Body of pancreas (tissue), 4 donors: ENCODE data around the gene NME2. TPM values are rescaled to one million over a fixed set of nuclear protein-coding genes. Genes with fewer than 3 reads are reported as not detected.
"Not testable (repeated sequence)": the region's sequence is repeated elsewhere in the genome, so short reads cannot be mapped to it uniquely, and the experiment has no call there.

Experiments
- ATAC-seq: fragments of 150-250 bp; one replicate; pipeline ENCODE4 v1.9.1; 2016
- DNase-seq, 4 donors: peaks; one replicate each; pipeline ENCODE4 v3.0.0-alpha.2; 2019
- H3K27ac ChIP-seq, 4 donors: fragments of 200-600 bp; sonication (generic); 1 replicate in 3 of 4; 2 replicates in 1 of 4; pipeline versions ENCODE4 v1.5.1 to v1.6.1; 2016 to 2019; ENCODE audit warnings: mild to moderate bottlenecking in 1 of 4, mixed read lengths in 1 of 4, moderate library complexity in 1 of 4
- H3K27me3 ChIP-seq, 2 donors: fragments of 200-600 bp; sonication (generic); one replicate each; pipeline ENCODE4 v1.6.0; 2016; ENCODE audit warnings: mild to moderate bottlenecking in 1 of 2
- H3K36me3 ChIP-seq, 2 donors: fragments of 200-600 bp; sonication (generic); replicated peaks in 1 of 2; 2 replicates each; pipeline ENCODE4 v1.5.1; 2016; ENCODE audit warnings: low read depth in 2 of 2; ENCODE audit not compliant: insufficient read depth in 1 of 2
- H3K4me1 ChIP-seq: fragments of 200-600 bp; sonication (generic); one replicate; pipeline ENCODE4 v1.6.0; 2016
- H3K4me3 ChIP-seq, 2 donors: fragments of 200-600 bp; sonication (generic); 1 replicate in 1 of 2; 2 replicates in 1 of 2; pipeline ENCODE4 v1.5.1; 2016 to 2019
- H3K9me3 ChIP-seq, 3 donors: fragments of 200-600 bp; sonication (generic); 1 replicate in 2 of 3; 2 replicates in 1 of 3; pipeline ENCODE4 v1.5.1; 2016
- CTCF ChIP-seq, 7 experiments: fragments of 450-650 bp in 4 of 7; fragments of 200-600 bp in 3 of 7; sonication (generic) in 3 of 7; IDR thresholded peaks; one replicate each; pipeline ENCODE4 v1.5.1; 2016 to 2019; ENCODE audit warnings: antibody characterized with exemption in 7 of 7
- POLR2A ChIP-seq, 3 donors: fragments of 450-650 bp; IDR thresholded peaks; one replicate each; pipeline ENCODE4 v1.6.1; 2016; ENCODE audit warnings: antibody characterized with exemption in 3 of 3, mild to moderate bottlenecking in 2 of 3
- WGBS, 2 donors: methylation state at CpG; one replicate each; pipeline ENCODE4 v1.1.5; 2017; 5-methylcytosine and 5-hydroxymethylcytosine counted together
- intact Hi-C: fragments of 100-400 bp; cut with DNase I; formaldehyde crosslinking; loops from one replicate; pipeline ENCODE4 v1.15.1; 2023
- total RNA-seq, 2 donors: library from RNA; depleted of rRNA; stranded (reverse); fragments of >200 nt; gene quantifications; one replicate each; pipeline ENCODE4 v1.1.0, GENCODE V29; 2016

The NME2 gene
- total RNA-seq, 2 donors from 2014 or later: 108 to 172 TPM

- Histone ChIP-seq H3K4me1 (peaks cover 15% of the 10 kb centered on the region), H3K4me3 (no peak overlapping the region), H3K27ac (no peak overlapping the region), H3K9me3 (no peaks in the 10 kb centered on the region), H3K27me3 (no peaks in the 10 kb centered on the region), H3K36me3 (peaks cover 18 to 32% of the 10 kb centered on the region in 2 donors)
- DNase-seq (no peak), ATAC-seq (no peak)
- intact Hi-C loops: no loop called here
- 90 to 100% methylated on average over 1 of the region's 1 CpG for WGBS, 2 donors
- TF ChIP-seq POLR2A (IDR thresholded peaks at IDR 0.05): no peak
- TF ChIP-seq CTCF (IDR thresholded peaks at IDR 0.05): no peak
These were observed 3.1 kb downstream of the NME2 start for GRCh38 chr17:51169340-51169739.

- peaks cover 18 to 32% of the 10 kb centered on the region in 2 donors for H3K36me3 ChIP-seq
- H3K4me1 ChIP-seq: peaks cover 7% of the 10 kb centered on the region
- no peak for TF ChIP-seq CTCF (IDR thresholded peaks at IDR 0.05)
- no peak for TF ChIP-seq POLR2A (IDR thresholded peaks at IDR 0.05)
- H3K27me3 ChIP-seq: no peaks in the 10 kb centered on the region
- no peak for DNase-seq
- intact Hi-C loops: no loop called here
- no peaks in the 10 kb centered on the region for H3K9me3 ChIP-seq
- H3K27ac ChIP-seq: no peak overlapping the region
- ATAC-seq: no peak
- 89 to 91% methylated on average over 2 of the region's 2 CpGs for WGBS, 2 donors
- H3K4me3 ChIP-seq: no peak overlapping the region
These were observed 4.5 kb downstream of the NME2 start for GRCh38 chr17:51170736-51171135.

- WGBS, 2 donors: 82 to 87% methylated on average over 9 of the region's 9 CpGs
- DNase-seq, intact Hi-C loops, H3K4me3 ChIP-seq, ATAC-seq, H3K27me3 ChIP-seq, H3K27ac ChIP-seq, H3K9me3 ChIP-seq, H3K4me1 ChIP-seq: not testable (repeated sequence)
- H3K36me3 ChIP-seq: peaks cover 18 to 32% of the 10 kb centered on the region in 2 donors
These were observed 5.8 kb downstream of the NME2 start for GRCh38 chr17:51172030-51172429.

- ATAC-seq: no peak
- Histone ChIP-seq H3K4me3 (no peak overlapping the region), H3K27ac (no peak overlapping the region), H3K9me3 (no peaks in the 10 kb centered on the region), H3K4me1 (no peaks in the 10 kb centered on the region), H3K27me3 (no peaks in the 10 kb centered on the region), H3K36me3 (peaks cover 0 to 3% of the 10 kb centered on the region in 2 donors)
- no peak for TF ChIP-seq CTCF (IDR thresholded peaks at IDR 0.05)
- no peak for TF ChIP-seq POLR2A (IDR thresholded peaks at IDR 0.05)
- no peak for DNase-seq
- intact Hi-C loops: no loop called here
- 84 to 91% methylated on average over 5 of the region's 5 CpGs for WGBS, 2 donors
These were observed 14.3 kb downstream of the NME2 start for GRCh38 chr17:51180486-51180885.

- DNase-seq (no peak), ATAC-seq (no peak)
- intact Hi-C loops: no loop called here
- peak overlapping the region in 1 of 4 donors; percentile 1 for H3K27ac ChIP-seq
- peaks cover 0 to 3% of the 10 kb centered on the region in 2 donors for H3K36me3 ChIP-seq
- TF ChIP-seq CTCF (IDR thresholded peaks at IDR 0.05) (no peak), POLR2A (IDR thresholded peaks at IDR 0.05) (no peak)
- H3K9me3 ChIP-seq: no peaks in the 10 kb centered on the region
- 30 to 40% methylated on average over 1 of the region's 1 CpG for WGBS, 2 donors
- H3K4me3 ChIP-seq: no peak overlapping the region
- no peaks in the 10 kb centered on the region for H3K4me1 ChIP-seq
- no peaks in the 10 kb centered on the region for H3K27me3 ChIP-seq
These were observed 17.9 kb downstream of the NME2 start for GRCh38 chr17:51184124-51184523.
